ENCODE results near the gene MAGI3.

DNA sequence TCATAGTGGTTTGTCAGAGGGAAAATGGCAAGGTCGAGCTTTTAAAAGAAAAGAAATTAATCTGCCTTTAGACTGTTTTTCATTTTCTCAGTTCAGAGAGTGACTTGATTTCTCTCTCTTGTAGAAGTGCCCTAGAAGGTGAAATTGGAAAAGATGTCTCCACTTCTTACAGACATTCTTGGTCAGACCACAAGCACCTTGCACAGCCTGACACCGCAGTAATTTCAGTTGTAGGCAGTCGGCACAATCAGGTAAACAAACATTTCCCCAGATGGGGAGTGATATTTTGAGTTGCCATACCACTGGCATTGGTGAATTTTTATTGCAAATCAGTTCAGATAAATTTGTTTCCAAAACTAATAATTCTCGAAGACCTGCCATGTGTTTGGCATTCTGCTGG, 282.2 kb downstream of the MAGI3 start:
- no peak for TF ChIP-seq ZNF263 (CRISPR knock-in tag; IDR thresholded peaks at IDR 0.05)
- TF ChIP-seq ZFP1 (CRISPR knock-in tag; IDR thresholded peaks at IDR 0.05): no peak
- TF ChIP-seq ARHGAP35 (CRISPR knock-in tag; IDR thresholded peaks at IDR 0.05; ENCODE audit: borderline replicate concordance): no peak
- no peak for TF ChIP-seq CAMTA2 (CRISPR knock-in tag; IDR thresholded peaks at IDR 0.05; ENCODE audit: borderline replicate concordance)
